ENCODE measurements around the gene TMEM176A.

The TMEM176A gene

DNA sequence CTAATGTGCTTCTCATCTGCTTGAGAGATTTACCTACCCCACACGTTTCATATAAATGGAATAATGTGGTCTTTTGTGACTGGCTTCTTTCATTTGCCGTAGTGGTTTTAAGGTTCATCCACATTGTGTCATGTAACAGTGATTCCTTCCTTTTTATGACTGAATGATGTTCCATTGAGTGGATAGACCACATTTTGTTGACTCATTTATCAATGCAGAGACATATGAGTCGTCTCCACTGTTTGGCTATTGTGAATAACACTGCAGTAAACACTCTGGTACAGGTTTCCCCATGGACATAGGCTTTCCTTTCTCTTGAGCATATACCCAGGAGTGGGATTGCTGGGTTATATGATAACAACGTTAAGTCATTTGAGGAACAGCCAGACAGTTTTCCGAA lies 49.7 kb downstream of the TMEM176A start:
- no peak for DNase-seq

GRCh38 chr7:150851492-150852370 lies 51.2 kb downstream of the TMEM176A start:
- no peak for DNase-seq

DNA sequence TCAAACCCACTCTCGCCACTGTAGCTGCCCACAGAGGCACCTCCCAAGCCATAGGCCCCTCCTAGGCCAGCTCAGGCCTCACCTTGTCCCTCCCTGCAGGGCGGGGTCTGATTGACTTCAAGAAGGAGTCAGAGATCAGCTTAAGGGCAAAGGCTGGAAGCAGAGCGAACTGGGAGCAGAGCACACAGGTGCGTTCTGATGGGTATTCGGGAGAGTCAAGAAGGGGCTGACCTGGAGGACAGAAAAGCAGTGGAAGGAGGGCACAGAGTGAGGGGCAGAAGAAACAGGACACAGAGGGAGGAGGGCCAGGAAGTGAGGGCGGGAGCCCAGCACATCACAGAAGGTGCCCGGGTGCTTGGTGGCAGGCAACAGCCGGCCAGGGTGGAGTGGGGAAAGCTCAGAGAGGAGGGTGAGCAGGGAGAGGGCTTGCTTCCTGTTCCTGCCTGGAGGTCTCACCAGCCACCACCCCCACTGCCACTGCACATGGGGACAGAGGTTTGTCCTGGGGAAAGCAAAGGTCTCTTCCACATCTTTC lies 51.9 kb downstream of the TMEM176A start, which contains the start of gene AOC1:
Gene AOC1, plus strand, starts transcription at position 147 of the 535 bp plus-strand sequence. CDS start 3,954 bp downstream, outside the sequence.
- no peak for DNase-seq

DNA sequence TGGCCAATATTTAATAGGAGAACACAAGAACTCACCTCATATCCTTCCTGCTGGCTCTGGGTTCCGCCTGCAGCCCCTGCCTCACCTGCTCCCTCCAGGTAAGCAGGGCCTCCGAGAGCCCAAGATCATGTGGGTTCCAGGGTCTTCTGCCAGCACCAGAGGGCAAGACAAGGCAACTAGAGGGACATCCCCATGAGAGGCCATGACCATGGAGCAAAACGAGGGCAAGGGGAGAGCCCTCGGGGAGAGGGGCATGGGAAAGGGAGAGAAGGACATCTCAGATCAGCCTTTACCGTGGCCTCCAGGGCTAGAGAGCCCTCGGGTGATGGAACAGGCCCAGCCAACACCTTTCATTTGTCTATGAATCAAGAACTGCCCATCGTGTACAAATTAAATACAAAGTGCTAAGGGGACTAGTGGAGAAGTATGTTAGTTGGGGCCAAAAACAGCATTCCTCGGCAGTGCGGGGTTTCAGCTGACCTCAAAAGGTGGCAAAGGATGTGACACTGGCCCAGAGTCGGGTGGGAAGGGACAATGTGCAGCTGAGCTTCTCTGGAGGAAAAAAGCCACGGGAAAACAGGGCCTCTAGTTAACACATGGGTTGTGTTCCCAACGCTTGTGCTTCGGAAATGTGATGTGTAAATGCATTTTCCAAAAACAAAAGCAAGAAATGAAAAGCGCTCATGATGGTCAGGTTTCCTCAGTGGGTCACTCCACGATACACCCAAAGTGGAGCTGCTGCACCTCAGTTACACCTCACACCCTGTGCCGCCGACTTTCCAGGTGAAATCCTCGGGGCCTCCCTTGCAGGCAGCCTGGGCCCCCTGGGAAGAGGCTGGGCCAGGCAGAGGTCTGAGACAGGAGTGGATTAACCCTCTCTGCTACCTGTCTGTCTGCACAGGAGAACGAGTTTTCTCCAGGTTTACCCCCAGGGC lies 53.8 kb downstream of the TMEM176A start:
- no peak for DNase-seq
